ENCODE results near the gene CCNB1.
"Not testable (repeated sequence)": the region's sequence is repeated elsewhere in the genome, so short reads cannot be mapped to it uniquely, and the experiment has no call there.

Gene CCNB1

GRCh38 chr5:69184621-69185020 lies 17.7 kb downstream of the CCNB1 start:
- DNase-seq (ENCODE audit: low read depth in 2 of 2): no peak

GRCh38 chr5:69187342-69187741 lies 20.4 kb downstream of the CCNB1 start:
- DNase-seq (ENCODE audit: low read depth in 2 of 2): no peak

GRCh38 chr5:69188811-69189161 lies 21.8 kb downstream of the CCNB1 start:
- DNase-seq (ENCODE audit: low read depth in 2 of 2): no peak

GRCh38 chr5:69189162-69190086 lies 22.5 kb downstream of the CCNB1 start, which contains the start of gene CENPH:
Gene CENPH, plus strand, starts transcription at chr5:69189583. Its CDS starts 52 bp downstream, at chr5:69189635.
- peak; percentile 78 to 81 for DNase-seq (ENCODE audit: low read depth in 2 of 2)

- no peak for DNase-seq (ENCODE audit: low read depth in 2 of 2)
Observed at GRCh38 chr5:69202497-69202896, 35.5 kb downstream of the CCNB1 start.

- DNase-seq (ENCODE audit: low read depth in 2 of 2): no peak
Observed at GRCh38 chr5:69206528-69207190, 39.7 kb downstream of the CCNB1 start.

- no peak for DNase-seq (ENCODE audit: low read depth in 2 of 2)
Observed at GRCh38 chr5:69209602-69210001, 42.7 kb downstream of the CCNB1 start.

- DNase-seq (ENCODE audit: low read depth in 2 of 2): no peak
Observed at GRCh38 chr5:69211200-69211599, 44.2 kb downstream of the CCNB1 start.

GRCh38 chr5:69212022-69212421 lies 45.1 kb downstream of the CCNB1 start:
- no peak for DNase-seq (ENCODE audit: low read depth in 2 of 2)

- DNase-seq (ENCODE audit: low read depth in 2 of 2): no peak
Observed at GRCh38 chr5:69213513-69214215, 46.7 kb downstream of the CCNB1 start.

- no peak for DNase-seq (ENCODE audit: low read depth in 2 of 2)
Observed at GRCh38 chr5:69217151-69217511, 50.2 kb downstream of the CCNB1 start.

GRCh38 chr5:69217548-69218526 lies 50.9 kb downstream of the CCNB1 start:
- peak; percentile 90 to 91 for DNase-seq (ENCODE audit: low read depth in 2 of 2)

- no peak for DNase-seq (ENCODE audit: low read depth in 2 of 2)
Observed at GRCh38 chr5:69219939-69220338, 53.0 kb downstream of the CCNB1 start.

GRCh38 chr5:69220371-69220770 lies 53.4 kb downstream of the CCNB1 start:
- not testable (repeated sequence) for DNase-seq (ENCODE audit: low read depth in 2 of 2)

GRCh38 chr5:69220833-69221232 lies 53.9 kb downstream of the CCNB1 start:
- not testable (repeated sequence) for DNase-seq (ENCODE audit: low read depth in 2 of 2)

- DNase-seq (ENCODE audit: low read depth in 2 of 2): no peak
Observed at GRCh38 chr5:69224520-69224919, 57.6 kb downstream of the CCNB1 start.

- DNase-seq (ENCODE audit: low read depth in 2 of 2): no peak
Observed at GRCh38 chr5:69225860-69226259, 58.9 kb downstream of the CCNB1 start.

Data from activated CD8-positive, alpha-beta memory T cell treated with anti-CD3 and anti-CD28 coated beads for 4 hours (primary cell).